Stimulated activated naive CD4-positive, alpha-beta T cell treated with Interleukin-2 at 50 U/mL for 16 hours (primary cell): Measurements from ENCODE around the gene GYPB.
"Not testable (repeated sequence)": the region's sequence is repeated elsewhere in the genome, so short reads cannot be mapped to it uniquely, and the experiment has no call there.

Experiments used
- DNase-seq: peaks from one replicate; lab custom pipeline; 2025; lab: John Stamatoyannopoulos, UW

The GYPB gene

GRCh38 chr4:144008602-144009001 lies 10.6 kb downstream of the GYPB start:
- DNase-seq, result not testable (repeated sequence)

- not testable (repeated sequence) for DNase-seq
Measured at GRCh38 chr4:144007960-144008359, 11.2 kb downstream of the GYPB start.

- not testable (repeated sequence) for DNase-seq
Measured at GRCh38 chr4:144006200-144006803, 12.9 kb downstream of the GYPB start.

- not testable (repeated sequence) for DNase-seq
Measured at GRCh38 chr4:144005558-144005953, 13.6 kb downstream of the GYPB start.

- DNase-seq, result not testable (repeated sequence)
Measured at GRCh38 chr4:144004868-144005557, 14.2 kb downstream of the GYPB start.

GRCh38 chr4:144003890-144004265 lies 15.3 kb downstream of the GYPB start:
- not testable (repeated sequence) for DNase-seq

GRCh38 chr4:144003205-144003889 lies 15.8 kb downstream of the GYPB start:
- DNase-seq, result not testable (repeated sequence)

GRCh38 chr4:144000331-144000995 lies 18.7 kb downstream of the GYPB start:
- DNase-seq, result not testable (repeated sequence)

GRCh38 chr4:143996193-143996592 lies 23.0 kb downstream of the GYPB start:
- DNase-seq, result not testable (repeated sequence)

- not testable (repeated sequence) for DNase-seq
Measured at GRCh38 chr4:143991761-143992160, 27.4 kb downstream of the GYPB start.

- DNase-seq, result not testable (repeated sequence)
Measured at GRCh38 chr4:143990717-143991116, 28.5 kb downstream of the GYPB start.

- no peak for DNase-seq
Measured at GRCh38 chr4:143986180-143986579, 33.0 kb downstream of the GYPB start.

- DNase-seq, result not testable (repeated sequence)
Measured at GRCh38 chr4:143980776-143981175, 38.4 kb downstream of the GYPB start.

- not testable (repeated sequence) for DNase-seq
Measured at GRCh38 chr4:143975527-143975926, 43.7 kb downstream of the GYPB start.

GRCh38 chr4:143974021-143974420 lies 45.2 kb downstream of the GYPB start:
- DNase-seq, result not testable (repeated sequence)

GRCh38 chr4:143961075-143961474 lies 58.1 kb downstream of the GYPB start:
- DNase-seq, result no peak

GRCh38 chr4:143955306-143955705 lies 63.9 kb downstream of the GYPB start:
- DNase-seq, result not testable (repeated sequence)

- not testable (repeated sequence) for DNase-seq
Measured at GRCh38 chr4:143951458-143951972, 67.7 kb downstream of the GYPB start.

- not testable (repeated sequence) for DNase-seq
Measured at GRCh38 chr4:143950967-143951366, 68.2 kb downstream of the GYPB start.

GRCh38 chr4:143950185-143950584 lies 69.0 kb downstream of the GYPB start:
- DNase-seq, result not testable (repeated sequence)

- DNase-seq, result not testable (repeated sequence)
Measured at GRCh38 chr4:143947493-143947892, 71.7 kb downstream of the GYPB start.
